ENCODE measurements around the gene CD200R1. TPM values are rescaled to one million over a fixed set of nuclear protein-coding genes. Genes with fewer than 3 reads are reported as not detected.

CD200R1 gene
- total RNA-seq, 1 experiment from 2014 or later: not detected

DNA sequence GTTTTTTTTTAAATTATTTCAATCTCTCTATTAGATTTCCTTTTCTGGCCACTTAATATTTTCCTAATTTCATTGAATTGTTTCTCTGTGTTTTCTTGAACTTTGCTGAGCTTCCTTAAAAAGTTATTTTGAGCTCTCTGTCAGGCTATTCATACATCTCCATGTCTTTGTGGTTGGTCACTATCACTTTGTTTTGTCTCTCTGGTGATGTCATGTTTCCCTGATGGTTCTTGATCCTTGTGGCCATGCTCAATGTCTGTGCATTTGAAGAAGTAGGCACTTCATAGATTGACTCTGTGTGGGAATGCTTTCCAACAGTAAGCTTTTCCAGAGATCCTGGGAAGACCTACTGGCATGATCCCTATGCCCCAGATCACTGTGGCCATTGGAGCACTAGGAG is 18.6 kb downstream of the CD200R1 start:
- RAD21 ChIA-PET (ENCODE audit: low non-redundant PET in 1 of 2, low total read pairs in 2 of 2, uncharacterized antibody in 2 of 2, unreplicated experiment in 2 of 2): no interaction called here
- Histone ChIP-seq H3K4me2 (ENCODE audit: low read length) (no peak overlapping the region), H2AFZ (ENCODE audit: low read depth, low read length, poor library complexity, severe bottlenecking) (no peak overlapping the region), H3K4me1 (ENCODE audit: control insufficient read depth in 1 of 2, insufficient read depth in 2 of 2, low read length in 2 of 2) (no peaks in the 10 kb centered on the region), H3K4me3 (replicated peaks in 1 of 2; ENCODE audit: low read depth in 1 of 2, low read length in 2 of 2) (no peak overlapping the region), H3K79me2 (ENCODE audit: insufficient read depth, low read length) (no peaks in the 10 kb centered on the region), H3K27me3 (ENCODE audit: insufficient read depth, low read length) (no peaks in the 10 kb centered on the region), H3K9me3 (ENCODE audit: control insufficient read depth in 1 of 2, insufficient read depth in 1 of 2, low read depth in 1 of 2, low read length in 2 of 2) (no peaks in the 10 kb centered on the region), H3K9me2 (ENCODE audit: insufficient read depth) (no peaks in the 10 kb centered on the region), H3K27ac (ENCODE audit: low read depth, low read length) (no peak overlapping the region), H3K36me3 (ENCODE audit: control insufficient read depth in 1 of 2, insufficient read depth in 2 of 2, low read length in 2 of 2) (no peaks in the 10 kb centered on the region), H4K20me1 (ENCODE audit: insufficient read depth) (no peaks in the 10 kb centered on the region), H3K9ac (ENCODE audit: low read length) (no peak overlapping the region)
- no peak for DNase-seq (ENCODE audit: low read depth, low spot score)
- CTCF ChIA-PET: no interaction called here
- no TSS peak for BruUV-seq (replicated peaks)
- TF ChIP-seq SRF (IDR thresholded peaks at IDR 0.05; ENCODE audit: low read depth): no peak
- no peak for TF ChIP-seq FOSL1 (IDR thresholded peaks at IDR 0.05; ENCODE audit: low read depth)
- no peak for TF ChIP-seq POLR2A (IDR thresholded peaks at IDR 0.05; ENCODE audit: borderline replicate concordance, extremely low read depth, insufficient read depth, insufficient read length)
- TF ChIP-seq SP1 (IDR thresholded peaks at IDR 0.05; ENCODE audit: low read depth): no peak
- no peak for ATAC-seq
- POLR2A ChIA-PET: no interaction called here
- intact Hi-C loops (cut with micrococcal nuclease): no loop called here

DNA sequence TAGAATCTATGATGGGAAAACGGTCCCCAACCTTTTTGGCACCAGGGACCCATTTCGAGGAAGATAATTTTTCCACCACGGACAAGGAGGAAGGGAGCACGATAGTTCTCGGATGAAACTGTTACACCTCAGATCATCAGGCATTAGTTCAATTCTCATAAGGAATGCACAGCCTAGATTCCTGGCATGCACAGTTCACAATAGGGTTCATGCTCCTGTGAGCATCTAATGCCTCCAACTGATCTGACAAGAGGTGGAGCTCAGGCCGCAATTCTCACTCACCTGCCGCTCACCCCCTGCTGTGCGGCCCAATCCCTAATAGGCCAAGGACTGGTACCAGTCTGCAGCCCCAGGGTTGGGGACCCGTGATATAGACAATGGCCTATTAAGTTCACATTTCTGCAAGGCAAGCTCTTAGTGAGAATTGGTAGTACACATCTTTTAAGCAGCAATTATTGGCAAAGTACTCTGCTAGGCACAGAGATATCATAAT is 26.5 kb downstream of the CD200R1 start:
- DNase-seq (ENCODE audit: low read depth, low spot score) (no peak), ATAC-seq (no peak)
- Histone ChIP-seq H3K79me2 (ENCODE audit: insufficient read depth, low read length) (no peaks in the 10 kb centered on the region), H3K27ac (ENCODE audit: low read depth, low read length) (no peak overlapping the region), H3K4me3 (replicated peaks in 1 of 2; ENCODE audit: low read depth in 1 of 2, low read length in 2 of 2) (no peak overlapping the region), H3K9me2 (ENCODE audit: insufficient read depth) (no peaks in the 10 kb centered on the region), H3K9ac (ENCODE audit: low read length) (no peak overlapping the region), H3K9me3 (ENCODE audit: control insufficient read depth in 1 of 2, insufficient read depth in 1 of 2, low read depth in 1 of 2, low read length in 2 of 2) (no peaks in the 10 kb centered on the region), H3K27me3 (ENCODE audit: insufficient read depth, low read length) (no peaks in the 10 kb centered on the region), H3K4me1 (ENCODE audit: control insufficient read depth in 1 of 2, insufficient read depth in 2 of 2, low read length in 2 of 2) (no peaks in the 10 kb centered on the region), H3K4me2 (ENCODE audit: low read length) (no peak overlapping the region), H2AFZ (ENCODE audit: low read depth, low read length, poor library complexity, severe bottlenecking) (no peak overlapping the region), H4K20me1 (ENCODE audit: insufficient read depth) (no peaks in the 10 kb centered on the region), H3K36me3 (ENCODE audit: control insufficient read depth in 1 of 2, insufficient read depth in 2 of 2, low read length in 2 of 2) (no peaks in the 10 kb centered on the region)
- ChIA-PET POLR2A (no interaction called here), RAD21 (ENCODE audit: low non-redundant PET in 1 of 2, low total read pairs in 2 of 2, uncharacterized antibody in 2 of 2, unreplicated experiment in 2 of 2) (no interaction called here), CTCF (no interaction called here)
- TF ChIP-seq JUND (IDR thresholded peaks at IDR 0.05): no peak
- no peak for TF ChIP-seq CEBPB (IDR thresholded peaks at IDR 0.05; ENCODE audit: low read depth)
- no peak for TF ChIP-seq EGR1 (IDR thresholded peaks at IDR 0.05; ENCODE audit: low read depth)
- no peak for TF ChIP-seq YY1 (IDR thresholded peaks at IDR 0.05; ENCODE audit: extremely low read depth, insufficient replicate concordance, low read depth, low read length)
- TF ChIP-seq TCF7L2 (IDR thresholded peaks at IDR 0.05; ENCODE audit: borderline replicate concordance, extremely low read depth, insufficient read depth, insufficient read length): no peak
- BruUV-seq (replicated peaks): no TSS peak
- intact Hi-C loops (cut with micrococcal nuclease): no loop called here

All from HCT116 (cell line).